COLO829 (cell line): ENCODE data around the gene LRRC8B.

ENCODE experiments used
- DNase-seq: peaks from one replicate; pipeline ENCODE4 v3.0.0; 2012; ENCODE audit warnings: low spot score

The LRRC8B gene

GRCh38 chr1:89633800-89634625 is 109.4 kb downstream of the LRRC8B start:
- no peak for DNase-seq

GRCh38 chr1:89635825-89636815 is 111.5 kb downstream of the LRRC8B start:
- no peak for DNase-seq

GRCh38 chr1:89637496-89637895 is 112.9 kb downstream of the LRRC8B start:
- no peak for DNase-seq

DNA sequence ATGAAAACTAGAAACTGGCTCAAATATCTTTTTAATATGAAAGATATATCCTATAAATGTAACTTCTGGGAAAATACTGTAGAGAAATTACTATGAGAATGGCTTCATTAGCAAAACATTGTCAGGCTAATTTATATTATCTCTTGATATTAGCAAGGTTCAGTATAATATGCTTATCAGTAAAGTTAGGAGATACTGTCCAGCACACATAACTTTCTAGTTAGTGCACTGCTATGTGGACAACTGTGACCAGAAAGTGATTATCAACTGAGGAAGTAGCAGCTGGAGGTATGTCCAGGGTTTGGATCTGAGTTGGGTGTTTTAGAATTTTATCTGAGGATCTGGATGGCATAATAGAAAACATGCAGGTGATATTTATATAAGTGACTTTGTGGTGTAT is 115.8 kb downstream of the LRRC8B start:
- no peak for DNase-seq

GRCh38 chr1:89641781-89642180 is 117.2 kb downstream of the LRRC8B start:
- no peak for DNase-seq

- no peak for DNase-seq
Observed at GRCh38 chr1:89643577-89643976, 118.9 kb downstream of the LRRC8B start.

- DNase-seq, result no peak
Observed at GRCh38 chr1:89644119-89644814, 119.6 kb downstream of the LRRC8B start.

- no peak for DNase-seq
Observed at GRCh38 chr1:89646259-89646658, 121.6 kb downstream of the LRRC8B start.
